B cell (primary cell): Measurements from ENCODE around the gene XPO4. TPM values are rescaled to one million over a fixed set of nuclear protein-coding genes. Genes with fewer than 3 reads are reported as not detected.

ENCODE experiments used
- ATAC-seq: fragments of 200-7000 bp; cut with Tn5 transposase; one replicate; pipeline ENCODE4 v1.10.0; 2021; ENCODE audit warnings: low read depth, mild to moderate bottlenecking, moderate number of reproducible peaks, moderate library complexity
- CTCF ChIA-PET: fragments of 350-600 bp; sonication (Branson Sonifier 250); formaldehyde crosslinking; loops from one replicate; lab custom pipeline; 2021; ENCODE audit warnings: antibody characterized with exemption, inconsistent platforms; lab: Charles Lee
- POLR2A ChIA-PET: fragments of 350-600 bp; sonication (Branson Sonifier 250); formaldehyde crosslinking; loops from one replicate; lab custom pipeline; 2021; ENCODE audit warnings: antibody characterized with exemption; lab: Charles Lee
- DNase-seq: peaks from one replicate; pipeline ENCODE4 v3.0.0; 2013
- H2AFZ ChIP-seq: 2 replicates; pipeline ENCODE4 v1.6.1; 2012; ENCODE audit warnings: mild to moderate bottlenecking, low read depth, low read length; ENCODE audit not compliant: insufficient read depth, poor library complexity, severe bottlenecking
- H3K27ac ChIP-seq, 2 donors: 1 replicate in 1 of 2; 2 replicates in 1 of 2; pipeline ENCODE4 v1.5.1; 2012 to 2013; ENCODE audit warnings: low read length in 2 of 2, mild to moderate bottlenecking in 2 of 2, moderate library complexity in 1 of 2
- H3K27me3 ChIP-seq, 4 experiments: fragments of 200-600 bp in 1 of 4; sonication (generic) in 1 of 4; replicated peaks in 1 of 4; 1 replicate in 2 of 4; 2 replicates in 2 of 4; pipeline versions ENCODE4 v1.6.1 to v1.7.0; 2013 to 2016; ENCODE audit warnings: low read length in 3 of 4, mild to moderate bottlenecking in 2 of 4, mixed read lengths in 1 of 4, moderate library complexity in 1 of 4; ENCODE audit not compliant: insufficient read depth in 4 of 4, control insufficient read depth in 3 of 4; ENCODE audit errors: control extremely low read depth in 1 of 4
- H3K36me3 ChIP-seq, 2 experiments: replicated peaks in 1 of 2; 1 replicate in 1 of 2; 2 replicates in 1 of 2; pipeline versions ENCODE4 v1.6.1 to v1.7.1; 2013; ENCODE audit warnings: low read length in 1 of 2; ENCODE audit not compliant: insufficient read depth in 2 of 2, control insufficient read depth in 1 of 2; ENCODE audit errors: control extremely low read depth in 1 of 2, extremely low read depth in 1 of 2
- H3K4me1 ChIP-seq, 2 donors: fragments of 200-600 bp in 1 of 2; sonication (generic) in 1 of 2; 1 replicate in 1 of 2; 2 replicates in 1 of 2; pipeline versions ENCODE4 v1.5.1 to v1.6.1; 2013 to 2017; ENCODE audit warnings: low read length in 2 of 2; ENCODE audit not compliant: control insufficient read depth in 2 of 2, insufficient read depth in 2 of 2
- H3K4me2 ChIP-seq: replicated peaks from 2 replicates; pipeline ENCODE3; 2012; ENCODE audit warnings: mild to moderate bottlenecking, low read depth, low read length; ENCODE audit not compliant: poor library complexity, severe bottlenecking
- H3K4me3 ChIP-seq, 5 experiments: fragments of 200-600 bp in 1 of 5; sonication (generic) in 1 of 5; 1 replicate in 3 of 5; 2 replicates in 2 of 5; pipeline versions ENCODE4 v1.5.1 to v1.7.0; 2011 to 2016; ENCODE audit warnings: low read length in 4 of 5, mild to moderate bottlenecking in 4 of 5, low read depth in 2 of 5, control low read depth in 1 of 5, moderate library complexity in 1 of 5; ENCODE audit not compliant: insufficient read depth in 1 of 5; ENCODE audit errors: control extremely low read depth in 1 of 5, extremely low read depth in 1 of 5
- H3K79me2 ChIP-seq: fragments of 200-600 bp; sonication (generic); one replicate; pipeline ENCODE4 v1.6.0; 2016; ENCODE audit warnings: low read length; ENCODE audit not compliant: control insufficient read depth, insufficient read depth
- H3K9ac ChIP-seq: fragments of 200-600 bp; sonication (generic); 2 replicates; pipeline ENCODE4 v1.6.1; 2017; ENCODE audit warnings: mild to moderate bottlenecking, low read length, moderate library complexity
- H3K9me3 ChIP-seq, 3 donors: one replicate each; pipeline versions ENCODE4 v1.6.1 to v1.7.1; 2013; ENCODE audit warnings: low read length in 2 of 3; ENCODE audit not compliant: control insufficient read depth in 2 of 3, insufficient read depth in 1 of 3; ENCODE audit errors: control extremely low read depth in 1 of 3
- H4K20me1 ChIP-seq: 2 replicates; pipeline ENCODE4 v1.6.0; 2012; ENCODE audit warnings: mild to moderate bottlenecking, low read length; ENCODE audit not compliant: insufficient read depth, control insufficient read depth, poor library complexity, severe bottlenecking
- H3K27ac Mint-ChIP-seq: one replicate; pipeline ENCODE4 v1.8.0; 2021; ENCODE audit warnings: mixed read lengths
- H3K27me3 Mint-ChIP-seq: one replicate; pipeline ENCODE4 v1.8.0; 2021; ENCODE audit warnings: mixed read lengths
- H3K4me1 Mint-ChIP-seq: one replicate; pipeline ENCODE4 v1.8.0; 2021; ENCODE audit warnings: mixed read lengths
- H3K4me3 Mint-ChIP-seq: one replicate; pipeline ENCODE4 v1.8.0; 2021; ENCODE audit warnings: mixed read lengths
- H3K9me3 Mint-ChIP-seq: one replicate; pipeline ENCODE4 v1.8.0; 2022; ENCODE audit warnings: mixed read lengths; ENCODE audit not compliant: insufficient read depth
- EZH2 ChIP-seq: IDR thresholded peaks from 2 replicates; pipeline ENCODE4 v1.6.1; 2012; ENCODE audit warnings: borderline replicate concordance, low read depth, mild to moderate bottlenecking, moderate library complexity, low read length; ENCODE audit not compliant: insufficient read depth, poor library complexity, severe bottlenecking
- WGBS: methylation state at CpG from one replicate; pipeline ENCODE4 v1.1.5; 2013; ENCODE audit warnings: missing lambda C conversion rate; ENCODE audit not compliant: insufficient coverage; 5-methylcytosine and 5-hydroxymethylcytosine counted together
- intact Hi-C: fragments of 100-400 bp; cut with micrococcal nuclease; formaldehyde crosslinking; loops from one replicate; pipeline ENCODE4 v1.10.0; 2022
- polyA plus RNA-seq: library from polyadenylated mRNA; depleted of rRNA; stranded (reverse); fragments of >200 nt; gene quantifications from 2 replicates; pipeline ENCODE4 v1.2.3, GENCODE V29; 2012
- total RNA-seq, 2 donors: library from RNA; stranded (reverse); fragments of 120-200 nt in 1 of 2; gene quantifications; 1 replicate in 1 of 2; 2 replicates in 1 of 2; pipeline versions ENCODE4 v1.2.3 to v1.2.4, GENCODE V29; 2013 to 2022
- TF ChIP-seq, protein P1 (sequence below): fragments of 200-600 bp; IDR thresholded peaks from one replicate; pipeline ENCODE4 v1.8.0; 2022; ENCODE audit warnings: antibody characterized with exemption, mild to moderate bottlenecking

The XPO4 gene
- total and polyA plus RNA-seq, 2 donors (not counting 1 experiment from before 2014, with no cell fraction given): 6.2 to 25.9 TPM

DNA sequence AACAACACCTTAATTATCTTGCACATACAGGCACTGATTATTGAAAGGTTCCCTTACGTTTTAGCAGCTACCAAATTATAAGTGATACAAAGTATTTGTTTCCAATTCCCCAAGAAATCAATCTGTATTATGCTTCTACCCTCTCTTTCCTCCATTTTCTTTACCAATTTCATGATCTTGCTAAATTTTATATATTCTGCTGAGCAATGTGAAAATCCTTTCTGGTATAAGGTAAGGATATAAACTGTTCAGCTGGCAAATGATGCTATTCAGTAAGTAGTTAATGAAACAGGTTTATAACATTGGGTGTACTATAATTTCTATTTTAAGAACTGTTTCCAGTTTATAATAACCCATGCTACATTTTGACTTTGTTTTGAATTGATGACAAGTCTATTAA, 127.8 kb downstream of the XPO4 start:
- Mint-ChIP-seq H3K4me1 (peaks cover 16% of the 10 kb centered on the region), H3K27ac (no peak overlapping the region), H3K4me3 (peak overlapping the region; percentile 96), H3K9me3 (no peaks in the 10 kb centered on the region), H3K27me3 (no peaks in the 10 kb centered on the region)
- peaks cover 0 to 2% (median 0%) of the 10 kb centered on the region in 3 donors for H3K9me3 ChIP-seq
- no CpG with 5 or more reads among the region's 1 CpG for WGBS
- intact Hi-C loops: loop anchor here (10.0 kb wide), 5 partner anchors 50 to 360 kb away; partner anchors contain the start of genes CRYL1, IFT88 and XPO4
- no peak for TF ChIP-seq EZH2
- TF ChIP-seq, protein P1, sequence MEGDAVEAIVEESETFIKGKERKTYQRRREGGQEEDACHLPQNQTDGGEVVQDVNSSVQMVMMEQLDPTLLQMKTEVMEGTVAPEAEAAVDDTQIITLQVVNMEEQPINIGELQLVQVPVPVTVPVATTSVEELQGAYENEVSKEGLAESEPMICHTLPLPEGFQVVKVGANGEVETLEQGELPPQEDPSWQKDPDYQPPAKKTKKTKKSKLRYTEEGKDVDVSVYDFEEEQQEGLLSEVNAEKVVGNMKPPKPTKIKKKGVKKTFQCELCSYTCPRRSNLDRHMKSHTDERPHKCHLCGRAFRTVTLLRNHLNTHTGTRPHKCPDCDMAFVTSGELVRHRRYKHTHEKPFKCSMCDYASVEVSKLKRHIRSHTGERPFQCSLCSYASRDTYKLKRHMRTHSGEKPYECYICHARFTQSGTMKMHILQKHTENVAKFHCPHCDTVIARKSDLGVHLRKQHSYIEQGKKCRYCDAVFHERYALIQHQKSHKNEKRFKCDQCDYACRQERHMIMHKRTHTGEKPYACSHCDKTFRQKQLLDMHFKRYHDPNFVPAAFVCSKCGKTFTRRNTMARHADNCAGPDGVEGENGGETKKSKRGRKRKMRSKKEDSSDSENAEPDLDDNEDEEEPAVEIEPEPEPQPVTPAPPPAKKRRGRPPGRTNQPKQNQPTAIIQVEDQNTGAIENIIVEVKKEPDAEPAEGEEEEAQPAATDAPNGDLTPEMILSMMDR: no peak
- ChIA-PET POLR2A (no interaction called here), CTCF (no interaction called here)
- H3K4me1 ChIP-seq: peaks cover 7 to 15% of the 10 kb centered on the region in 2 donors
- H3K79me2 ChIP-seq: peaks cover 9% of the 10 kb centered on the region
- no peaks in the 10 kb centered on the region for H3K27me3 ChIP-seq
- no peak overlapping the region for H2AFZ ChIP-seq
- no peak overlapping the region for H3K4me2 ChIP-seq
- DNase-seq (no peak), ATAC-seq (no peak)
- H3K9ac ChIP-seq: no peak overlapping the region
- H3K4me3 ChIP-seq: no peak overlapping the region
- H4K20me1 ChIP-seq: no peaks in the 10 kb centered on the region
- H3K36me3 ChIP-seq: no peaks in the 10 kb centered on the region
- no peak overlapping the region for H3K27ac ChIP-seq
